SK-N-SH treated with all-trans-retinoic acid at 6 μM for 48 hours (cell line): ENCODE results near the gene NFIB.

Experiments used
- ATAC-seq: fragments of 200-7000 bp; cut with Tn5 transposase; 3 replicates; pipeline ENCODE4 v1.9.1; 2020; ENCODE audit warnings: mild to moderate bottlenecking, moderate library complexity
- CREB5 ChIP-seq: fragments of 250-450 bp; sonication (Bioruptor Pico); IDR thresholded peaks from 2 replicates; pipeline ENCODE4 v1.5.1; 2020; ENCODE audit warnings: low read depth, mild to moderate bottlenecking, moderate library complexity
- CSDC2 ChIP-seq: fragments of 250-450 bp; sonication (Bioruptor Pico); IDR thresholded peaks from 2 replicates; pipeline ENCODE4 v1.5.0; 2020; ENCODE audit warnings: mild to moderate bottlenecking, moderate library complexity
- CSRNP3 ChIP-seq: fragments of 250-450 bp; sonication (Bioruptor Pico); IDR thresholded peaks from 2 replicates; pipeline ENCODE4 v1.5.1; 2021; ENCODE audit warnings: mild to moderate bottlenecking, moderate library complexity
- ESRRG ChIP-seq: fragments of 250-450 bp; sonication (Bioruptor Pico); IDR thresholded peaks from 2 replicates; pipeline ENCODE4 v1.6.1; 2021; ENCODE audit warnings: mild to moderate bottlenecking
- ISL1 ChIP-seq: fragments of 250-450 bp; sonication (Bioruptor Pico); IDR thresholded peaks from 2 replicates; pipeline ENCODE4 v2.1.2; 2022; ENCODE audit warnings: mild to moderate bottlenecking, moderate library complexity
- OSR1 ChIP-seq: fragments of 250-450 bp; sonication (Bioruptor Pico); IDR thresholded peaks from 2 replicates; pipeline ENCODE4 v1.8.0; 2022; ENCODE audit warnings: moderate library complexity, mild to moderate bottlenecking, inconsistent platforms
- PATZ1 ChIP-seq: fragments of 250-450 bp; sonication (Bioruptor Pico); IDR thresholded peaks from 2 replicates; pipeline ENCODE4 v1.8.0; 2020; ENCODE audit warnings: mild to moderate bottlenecking, moderate library complexity, borderline replicate concordance
- POU6F1 ChIP-seq: fragments of 250-450 bp; sonication (Bioruptor Pico); IDR thresholded peaks from 2 replicates; pipeline ENCODE4 v1.8.0; 2021; ENCODE audit warnings: low read depth, mild to moderate bottlenecking, moderate library complexity, borderline replicate concordance
- PPARA ChIP-seq: fragments of 250-450 bp; sonication (Bioruptor Pico); IDR thresholded peaks from 2 replicates; pipeline ENCODE4 v1.5.0; 2020; ENCODE audit warnings: mild to moderate bottlenecking, borderline replicate concordance
- TCF4 ChIP-seq: fragments of 250-450 bp; sonication (Bioruptor Pico); IDR thresholded peaks from 2 replicates; pipeline ENCODE4 v1.8.0; 2021; ENCODE audit warnings: mild to moderate bottlenecking, moderate library complexity, borderline replicate concordance
- TOX ChIP-seq: fragments of 250-450 bp; sonication (Bioruptor Pico); IDR thresholded peaks from 2 replicates; pipeline ENCODE4 v1.8.0; 2021; ENCODE audit warnings: mild to moderate bottlenecking, moderate library complexity, borderline replicate concordance
- TSHZ2 ChIP-seq: fragments of 250-450 bp; sonication (Bioruptor Pico); IDR thresholded peaks from 2 replicates; pipeline ENCODE4 v1.5.0; 2020; ENCODE audit warnings: mild to moderate bottlenecking, moderate library complexity
- ZC3H10 ChIP-seq: fragments of 250-450 bp; sonication (Bioruptor Pico); IDR thresholded peaks from 2 replicates; pipeline ENCODE4 v1.5.1; 2021; ENCODE audit warnings: mild to moderate bottlenecking, moderate library complexity
- ZFP3 ChIP-seq: fragments of 250-450 bp; sonication (Bioruptor Pico); IDR thresholded peaks from 2 replicates; pipeline ENCODE4 v1.5.0; 2020; ENCODE audit warnings: mild to moderate bottlenecking, moderate library complexity
- ZNF565 ChIP-seq: fragments of 450-650 bp; formaldehyde crosslinking; conservative IDR thresholded peaks from 2 replicates; pipeline ENCODE4 v1.5.0; 2020; ENCODE audit warnings: low read depth, mild to moderate bottlenecking, moderate library complexity
- ZNF8 ChIP-seq: fragments of 450-650 bp; formaldehyde crosslinking; IDR thresholded peaks from 2 replicates; pipeline ENCODE4 v1.5.0; 2020; ENCODE audit warnings: mild to moderate bottlenecking, moderate library complexity

NFIB gene

GRCh38 chr9:14071484-14071883 is 242.5 kb downstream of the NFIB start:
- ATAC-seq = no peak
- TF ChIP-seq PATZ1 (CRISPR knock-in tag) = no peak
- no peak for TF ChIP-seq TSHZ2 (CRISPR knock-in tag)
- no peak for TF ChIP-seq ZNF8 (CRISPR knock-in tag)
- TF ChIP-seq PPARA = no peak

GRCh38 chr9:14068690-14069089 is 245.3 kb downstream of the NFIB start:
- TF ChIP-seq OSR1 = no peak
- TF ChIP-seq ZFP3 (CRISPR knock-in tag) = no peak
- no peak for TF ChIP-seq CREB5 (CRISPR knock-in tag)
- no peak for TF ChIP-seq CSDC2 (CRISPR knock-in tag)
- no peak for TF ChIP-seq ZNF565
- ATAC-seq = no peak

- TF ChIP-seq ZFP3 (CRISPR knock-in tag) = no peak
- TF ChIP-seq ESRRG = no peak
- no peak for ATAC-seq
Observed at GRCh38 chr9:14066831-14067230, 247.1 kb downstream of the NFIB start.

GRCh38 chr9:14066032-14066431 is 247.9 kb downstream of the NFIB start:
- no peak for ATAC-seq

More at GRCh38 chr9:14066032-14066431, 247.9 kb downstream of the NFIB start:
- no peak for TF ChIP-seq TOX
- TF ChIP-seq POU6F1 (CRISPR knock-in tag) = no peak
- TF ChIP-seq ZC3H10 (CRISPR knock-in tag) = no peak
- no peak for TF ChIP-seq PATZ1 (CRISPR knock-in tag)
- TF ChIP-seq ESRRG = no peak
- no peak for TF ChIP-seq ZFP3 (CRISPR knock-in tag)
- TF ChIP-seq TCF4 = no peak
- no peak for TF ChIP-seq ISL1 (CRISPR knock-in tag)
- TF ChIP-seq CSRNP3 (CRISPR knock-in tag) = no peak
- TF ChIP-seq ZNF565 = no peak
- TF ChIP-seq OSR1 = no peak
